Mucosa of descending colon (tissue), 3 donors: ENCODE measurements around the gene CHFR. TPM values are rescaled to one million over a fixed set of nuclear protein-coding genes. Genes with fewer than 3 reads are reported as not detected.
A peak's percentile ranks its signal among the peaks of the same experiment; 100 is the strongest.

Source experiments
- ATAC-seq: fragments of 200-7000 bp; cut with Tn5 transposase; one replicate; pipeline ENCODE4 v1.9.1; 2020; ENCODE audit warnings: mild to moderate bottlenecking, moderate library complexity
- DNase-seq, 3 donors: peaks; one replicate each; pipeline ENCODE4 v3.0.0-alpha.2; 2020
- H3K36me3 ChIP-seq: fragments of 200-600 bp; one replicate; pipeline ENCODE4 v1.8.0; 2021; ENCODE audit warnings: low read depth, mild to moderate bottlenecking
- H3K4me1 ChIP-seq: fragments of 200-600 bp; one replicate; pipeline ENCODE4 v1.8.0; 2021; ENCODE audit warnings: low read depth, mild to moderate bottlenecking
- H3K4me3 ChIP-seq: fragments of 200-600 bp; one replicate; pipeline ENCODE4 v1.8.0; 2021; ENCODE audit warnings: mild to moderate bottlenecking
- H3K9me3 ChIP-seq: fragments of 200-600 bp; one replicate; pipeline ENCODE4 v1.8.0; 2021; ENCODE audit warnings: mild to moderate bottlenecking
- intact Hi-C, 2 donors: fragments of 100-400 bp; cut with DNase I in 1 of 2; cut with micrococcal nuclease in 1 of 2; formaldehyde crosslinking; loops; one replicate each; pipeline versions ENCODE4 v1.11.0 to v1.11.1; 2022; cut with DNase I, micrococcal nuclease
- total RNA-seq, 3 donors: library from RNA; stranded (reverse); fragmentation: NEBNext Ultra II Directional in 2 of 3; extraction: Animal tissue kit (Norgen Biotek cat#: 25700) in 2 of 3; gene quantifications; one replicate each; pipeline versions ENCODE4 v1.2.1 to v1.2.4, GENCODE V29; 2021 to 2023
- TF ChIP-seq, protein P1 (sequence below): fragments of 200-600 bp; IDR thresholded peaks from one replicate; pipeline ENCODE4 v1.8.0; 2022; ENCODE audit warnings: antibody characterized with exemption, mild to moderate bottlenecking
- donor health status: DM: no; HTN: no; CAD: no; lungs with moderate emphysema.
- donor health status: DM: no; HTN: no; CAD: no.
- donor health status: DM: no; HTN: yes; CAD: no.

The CHFR gene
- total RNA-seq, 3 donors from 2014 or later, result 50.6 to 65.9 (median 50.7) TPM

DNA sequence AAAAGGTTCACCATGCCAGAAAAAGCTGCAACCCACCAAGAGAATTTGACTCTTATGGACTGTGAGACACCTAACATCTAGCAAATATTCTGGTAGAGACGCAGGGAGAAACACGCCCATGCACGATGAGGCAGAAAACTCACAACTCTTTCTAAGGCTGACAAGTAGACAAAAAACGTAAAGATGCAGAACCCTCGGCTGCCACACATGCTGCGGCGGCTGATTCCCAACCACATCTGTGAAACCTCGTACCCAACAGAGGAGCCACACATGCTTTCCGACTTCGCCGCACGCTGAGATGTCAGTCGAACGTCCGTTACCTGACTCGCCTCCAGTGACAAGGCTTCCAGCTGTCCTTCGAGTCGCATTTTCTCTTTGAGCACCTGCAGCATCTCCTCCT is 80.5 kb downstream of the CHFR start:
- DNase-seq (no peak), ATAC-seq (no peak)
- Histone ChIP-seq H3K9me3 (no peaks in the 10 kb centered on the region), H3K4me3 (no peak overlapping the region), H3K4me1 (no peaks in the 10 kb centered on the region), H3K36me3 (peaks cover 9% of the 10 kb centered on the region)
- TF ChIP-seq, protein P1, sequence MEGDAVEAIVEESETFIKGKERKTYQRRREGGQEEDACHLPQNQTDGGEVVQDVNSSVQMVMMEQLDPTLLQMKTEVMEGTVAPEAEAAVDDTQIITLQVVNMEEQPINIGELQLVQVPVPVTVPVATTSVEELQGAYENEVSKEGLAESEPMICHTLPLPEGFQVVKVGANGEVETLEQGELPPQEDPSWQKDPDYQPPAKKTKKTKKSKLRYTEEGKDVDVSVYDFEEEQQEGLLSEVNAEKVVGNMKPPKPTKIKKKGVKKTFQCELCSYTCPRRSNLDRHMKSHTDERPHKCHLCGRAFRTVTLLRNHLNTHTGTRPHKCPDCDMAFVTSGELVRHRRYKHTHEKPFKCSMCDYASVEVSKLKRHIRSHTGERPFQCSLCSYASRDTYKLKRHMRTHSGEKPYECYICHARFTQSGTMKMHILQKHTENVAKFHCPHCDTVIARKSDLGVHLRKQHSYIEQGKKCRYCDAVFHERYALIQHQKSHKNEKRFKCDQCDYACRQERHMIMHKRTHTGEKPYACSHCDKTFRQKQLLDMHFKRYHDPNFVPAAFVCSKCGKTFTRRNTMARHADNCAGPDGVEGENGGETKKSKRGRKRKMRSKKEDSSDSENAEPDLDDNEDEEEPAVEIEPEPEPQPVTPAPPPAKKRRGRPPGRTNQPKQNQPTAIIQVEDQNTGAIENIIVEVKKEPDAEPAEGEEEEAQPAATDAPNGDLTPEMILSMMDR, result no peak
- intact Hi-C loops, result no loop called here

DNA sequence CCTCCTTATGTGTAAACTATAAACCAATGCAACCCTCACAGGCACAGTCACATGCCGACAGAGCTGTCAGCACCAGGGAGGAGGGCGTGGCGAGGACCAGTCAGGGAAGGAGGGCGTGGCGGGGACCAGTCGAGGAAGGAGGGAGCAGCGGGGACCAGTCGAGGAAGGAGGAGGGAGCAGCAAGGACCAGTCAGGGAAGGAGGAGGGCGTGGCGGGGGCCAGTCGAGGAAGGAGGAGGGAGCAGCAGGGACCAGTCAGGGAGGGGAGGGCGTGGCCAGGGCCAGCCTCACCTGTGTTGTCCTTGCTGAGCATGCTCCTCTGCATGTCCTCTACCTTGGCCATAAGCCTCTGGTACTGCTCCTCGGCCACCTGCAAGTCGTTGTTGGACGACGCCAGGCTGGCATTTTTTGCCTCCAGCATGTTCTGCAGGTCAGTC is 83.0 kb downstream of the CHFR start:
- intact Hi-C loops, result no loop called here
- Histone ChIP-seq H3K36me3 (peaks cover 21% of the 10 kb centered on the region), H3K9me3 (no peaks in the 10 kb centered on the region), H3K4me1 (no peaks in the 10 kb centered on the region), H3K4me3 (no peak overlapping the region)
- DNase-seq (peak; percentile 76 to 87 (median 85)), ATAC-seq (peak; percentile 97)
- TF ChIP-seq, protein P1, result no peak

DNA sequence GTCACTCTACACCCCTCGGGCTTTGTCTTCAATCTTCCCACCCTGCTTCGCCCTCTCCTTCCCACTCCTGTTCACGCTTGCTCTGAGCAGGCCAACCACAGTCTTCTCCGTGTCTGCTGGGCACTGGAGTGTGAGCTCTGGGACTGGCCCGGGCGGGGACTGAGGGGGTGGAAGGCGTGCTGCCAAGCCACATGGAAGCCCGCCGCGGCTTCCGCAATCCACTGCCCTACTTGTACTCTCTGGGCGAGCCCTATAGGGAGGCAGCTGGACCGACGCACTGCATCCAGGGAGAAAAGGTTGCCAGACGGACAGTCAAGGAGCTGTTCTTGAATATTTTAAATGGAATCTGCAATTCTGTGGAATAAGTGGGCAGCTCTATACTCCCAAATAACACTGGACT is 83.5 kb downstream of the CHFR start:
- Histone ChIP-seq H3K4me3 (no peak overlapping the region), H3K9me3 (no peaks in the 10 kb centered on the region), H3K4me1 (no peaks in the 10 kb centered on the region), H3K36me3 (peaks cover 27% of the 10 kb centered on the region)
- intact Hi-C loops, result no loop called here
- TF ChIP-seq, protein P1, result no peak
- ATAC-seq, result no peak
- no peak for DNase-seq

DNA sequence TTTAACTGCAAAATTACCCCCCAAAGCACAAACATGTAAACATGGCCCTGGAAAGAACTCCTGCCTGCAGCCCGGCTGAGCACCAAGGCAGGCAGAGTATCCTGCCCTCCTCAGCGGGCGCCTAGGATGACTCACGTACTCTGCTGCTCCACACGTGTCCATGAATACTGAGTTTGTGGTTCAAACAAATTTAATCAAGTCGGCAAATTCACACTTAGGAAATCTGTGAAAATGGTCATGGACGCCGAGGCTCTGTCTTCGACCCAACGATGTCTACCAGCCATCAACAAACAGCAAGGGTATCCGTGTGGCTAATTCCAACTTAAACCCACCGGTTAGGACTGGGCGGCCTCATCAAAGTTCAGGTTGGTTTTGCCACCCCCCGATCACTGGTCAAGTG is 84.3 kb downstream of the CHFR start:
- intact Hi-C loops, result no loop called here
- no peak overlapping the region for H3K4me3 ChIP-seq
- no peak for ATAC-seq
- TF ChIP-seq, protein P1, result no peak
- H3K9me3 ChIP-seq, result no peaks in the 10 kb centered on the region
- peaks cover 34% of the 10 kb centered on the region for H3K36me3 ChIP-seq
- H3K4me1 ChIP-seq, result no peaks in the 10 kb centered on the region
- no peak for DNase-seq

DNA sequence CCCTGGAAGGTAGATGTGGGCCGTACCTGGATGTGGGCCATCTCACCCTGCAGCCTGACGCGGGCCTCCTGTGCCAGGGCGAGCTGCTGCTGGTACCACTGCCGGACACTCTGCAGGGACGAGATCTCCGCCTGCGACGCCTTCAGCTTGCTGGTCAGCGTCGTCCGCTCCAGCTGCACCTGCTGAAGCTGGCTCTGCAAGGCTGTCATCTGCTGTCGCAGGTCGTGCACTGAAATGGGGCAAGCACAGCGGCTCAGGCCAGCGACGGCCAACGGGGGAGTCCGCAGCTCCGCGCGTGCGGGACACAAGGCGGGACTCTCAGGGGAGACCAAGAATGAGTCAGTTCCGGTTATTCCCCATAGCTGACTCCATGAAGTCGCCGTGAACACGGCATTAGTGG is 85.7 kb downstream of the CHFR start:
- TF ChIP-seq, protein P1, result no peak

DNA sequence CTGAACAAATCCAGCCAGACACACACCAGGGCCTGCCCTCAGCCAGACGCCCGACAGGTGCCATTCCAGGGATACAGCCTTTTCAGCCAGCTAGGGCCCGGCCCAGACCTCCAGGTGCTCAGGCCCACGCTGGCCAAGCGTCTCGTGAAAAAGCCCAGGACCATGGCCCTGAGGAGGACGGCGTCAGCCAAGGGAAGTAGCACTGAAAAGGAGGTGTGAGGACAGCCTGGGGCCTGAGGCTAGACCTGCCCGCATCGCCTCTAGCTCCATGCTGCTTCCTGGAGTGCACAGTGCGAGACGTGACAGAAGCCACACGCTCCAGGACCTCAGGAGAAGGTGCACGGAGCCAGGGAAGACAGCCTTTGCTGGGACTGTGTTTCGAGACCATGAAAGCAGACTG is 88.6 kb downstream of the CHFR start:
- no peak for ATAC-seq
- Histone ChIP-seq H3K4me1 (no peaks in the 10 kb centered on the region), H3K4me3 (no peak overlapping the region), H3K9me3 (no peaks in the 10 kb centered on the region), H3K36me3 (peaks cover 58% of the 10 kb centered on the region)
- no peak for DNase-seq
- intact Hi-C loops, result no loop called here
- TF ChIP-seq, protein P1, result no peak

More for the DNA sequence above, 85.7 kb downstream of the CHFR start:
- ATAC-seq (no peak), DNase-seq (no peak)
- H3K36me3 ChIP-seq, result peaks cover 47% of the 10 kb centered on the region
- H3K4me3 ChIP-seq, result no peak overlapping the region
- intact Hi-C loops, result no loop called here
- H3K9me3 ChIP-seq, result no peaks in the 10 kb centered on the region
- no peaks in the 10 kb centered on the region for H3K4me1 ChIP-seq
